ENCODE measurements around the gene SCN1B. TPM values are rescaled to one million over a fixed set of nuclear protein-coding genes. Genes with fewer than 3 reads are reported as not detected.
A peak's percentile ranks its signal among the peaks of the same experiment; 100 is the strongest.

The SCN1B gene
- total and polyA plus RNA-seq, 2 of the 13 experiments (the other 11 are each of a cell fraction or from before 2014, with no cell fraction given), result 2.7 to 20.1 TPM

DNA sequence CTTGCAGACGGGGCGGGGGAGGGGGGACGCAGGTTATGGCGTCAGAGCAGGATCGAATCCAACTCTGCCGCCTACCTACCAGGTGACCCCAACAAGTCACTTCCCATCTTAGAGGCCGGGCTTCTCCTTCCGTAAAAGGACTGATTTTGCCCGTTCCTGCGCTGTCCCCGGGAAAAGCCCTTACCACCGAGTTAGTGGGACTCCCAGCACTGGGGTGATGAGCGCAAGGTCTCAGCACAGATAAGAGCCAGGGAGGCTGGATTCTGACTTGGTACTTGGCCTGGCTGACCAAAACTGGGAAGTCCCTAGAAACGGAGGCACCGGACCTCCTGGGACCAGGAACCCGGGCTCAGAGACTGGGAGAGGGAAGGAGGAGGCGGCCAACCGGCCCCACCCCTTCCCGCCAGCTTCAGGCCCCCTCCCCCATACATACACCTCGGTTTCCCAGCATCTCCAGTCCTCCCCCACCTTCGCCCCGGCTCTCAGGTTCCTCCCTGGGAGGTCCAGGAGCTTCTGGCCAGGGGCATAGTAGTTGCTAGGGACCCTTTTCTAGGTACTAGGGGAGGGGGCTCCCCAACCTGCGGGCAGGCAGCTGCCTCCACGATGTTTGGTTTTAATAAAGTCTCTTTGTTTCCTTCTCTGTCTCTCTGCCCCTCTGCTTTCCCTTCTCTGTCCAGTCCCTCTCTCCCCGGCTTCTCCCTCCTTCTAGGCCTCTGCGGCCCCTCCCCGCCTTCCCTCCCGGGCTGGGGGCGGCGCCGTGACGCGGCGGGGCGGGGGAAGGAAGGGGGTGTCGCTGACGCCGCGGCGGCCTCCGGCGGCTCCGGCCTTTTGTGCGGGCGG lies 30.6 kb upstream of the SCN1B start, which contains the start of gene GRAMD1A (continued):
- TF ChIP-seq ZNF142 (CRISPR knock-in tag; IDR thresholded peaks at IDR 0.05), result no peak
- TF ChIP-seq GFI1 (CRISPR knock-in tag; IDR thresholded peaks at IDR 0.05; ENCODE audit: borderline replicate concordance), result no peak
- peak; percentile 47; the same call in 1 of the 2 replicates for TF ChIP-seq ZNF501 (CRISPR knock-in tag; IDR thresholded peaks at IDR 0.05)
- TF ChIP-seq, protein P1, sequence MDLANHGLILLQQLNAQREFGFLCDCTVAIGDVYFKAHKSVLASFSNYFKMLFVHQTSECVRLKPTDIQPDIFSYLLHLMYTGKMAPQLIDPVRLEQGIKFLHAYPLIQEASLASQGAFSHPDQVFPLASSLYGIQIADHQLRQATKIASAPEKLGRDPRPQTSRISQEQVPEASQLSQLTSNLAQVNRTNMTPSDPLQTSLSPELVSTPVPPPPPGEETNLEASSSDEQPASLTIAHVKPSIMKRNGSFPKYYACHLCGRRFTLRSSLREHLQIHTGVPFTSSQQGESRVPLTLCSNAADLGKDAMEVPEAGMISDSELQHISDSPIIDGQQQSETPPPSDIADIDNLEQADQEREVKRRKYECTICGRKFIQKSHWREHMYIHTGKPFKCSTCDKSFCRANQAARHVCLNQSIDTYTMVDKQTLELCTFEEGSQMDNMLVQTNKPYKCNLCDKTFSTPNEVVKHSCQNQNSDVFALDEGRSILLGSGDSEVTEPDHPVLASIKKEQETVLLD (CRISPR knock-in tag; IDR thresholded peaks at IDR 0.05; ENCODE audit: low read depth), result peak; percentile 65; the same call in 1 of the 2 replicates
- TF ChIP-seq, protein P2, sequence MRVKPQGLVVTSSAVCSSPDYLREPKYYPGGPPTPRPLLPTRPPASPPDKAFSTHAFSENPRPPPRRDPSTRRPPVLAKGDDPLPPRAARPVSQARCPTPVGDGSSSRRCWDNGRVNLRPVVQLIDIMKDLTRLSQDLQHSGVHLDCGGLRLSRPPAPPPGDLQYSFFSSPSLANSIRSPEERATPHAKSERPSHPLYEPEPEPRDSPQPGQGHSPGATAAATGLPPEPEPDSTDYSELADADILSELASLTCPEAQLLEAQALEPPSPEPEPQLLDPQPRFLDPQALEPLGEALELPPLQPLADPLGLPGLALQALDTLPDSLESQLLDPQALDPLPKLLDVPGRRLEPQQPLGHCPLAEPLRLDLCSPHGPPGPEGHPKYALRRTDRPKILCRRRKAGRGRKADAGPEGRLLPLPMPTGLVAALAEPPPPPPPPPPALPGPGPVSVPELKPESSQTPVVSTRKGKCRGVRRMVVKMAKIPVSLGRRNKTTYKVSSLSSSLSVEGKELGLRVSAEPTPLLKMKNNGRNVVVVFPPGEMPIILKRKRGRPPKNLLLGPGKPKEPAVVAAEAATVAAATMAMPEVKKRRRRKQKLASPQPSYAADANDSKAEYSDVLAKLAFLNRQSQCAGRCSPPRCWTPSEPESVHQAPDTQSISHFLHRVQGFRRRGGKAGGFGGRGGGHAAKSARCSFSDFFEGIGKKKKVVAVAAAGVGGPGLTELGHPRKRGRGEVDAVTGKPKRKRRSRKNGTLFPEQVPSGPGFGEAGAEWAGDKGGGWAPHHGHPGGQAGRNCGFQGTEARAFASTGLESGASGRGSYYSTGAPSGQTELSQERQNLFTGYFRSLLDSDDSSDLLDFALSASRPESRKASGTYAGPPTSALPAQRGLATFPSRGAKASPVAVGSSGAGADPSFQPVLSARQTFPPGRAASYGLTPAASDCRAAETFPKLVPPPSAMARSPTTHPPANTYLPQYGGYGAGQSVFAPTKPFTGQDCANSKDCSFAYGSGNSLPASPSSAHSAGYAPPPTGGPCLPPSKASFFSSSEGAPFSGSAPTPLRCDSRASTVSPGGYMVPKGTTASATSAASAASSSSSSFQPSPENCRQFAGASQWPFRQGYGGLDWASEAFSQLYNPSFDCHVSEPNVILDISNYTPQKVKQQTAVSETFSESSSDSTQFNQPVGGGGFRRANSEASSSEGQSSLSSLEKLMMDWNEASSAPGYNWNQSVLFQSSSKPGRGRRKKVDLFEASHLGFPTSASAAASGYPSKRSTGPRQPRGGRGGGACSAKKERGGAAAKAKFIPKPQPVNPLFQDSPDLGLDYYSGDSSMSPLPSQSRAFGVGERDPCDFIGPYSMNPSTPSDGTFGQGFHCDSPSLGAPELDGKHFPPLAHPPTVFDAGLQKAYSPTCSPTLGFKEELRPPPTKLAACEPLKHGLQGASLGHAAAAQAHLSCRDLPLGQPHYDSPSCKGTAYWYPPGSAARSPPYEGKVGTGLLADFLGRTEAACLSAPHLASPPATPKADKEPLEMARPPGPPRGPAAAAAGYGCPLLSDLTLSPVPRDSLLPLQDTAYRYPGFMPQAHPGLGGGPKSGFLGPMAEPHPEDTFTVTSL (CRISPR knock-in tag; IDR thresholded peaks at IDR 0.05; ENCODE audit: borderline replicate concordance), result no peak
- TF ChIP-seq ZNF572 (CRISPR knock-in tag; IDR thresholded peaks at IDR 0.05), result no peak
- TF ChIP-seq ZFP36 (IDR thresholded peaks at IDR 0.05; ENCODE audit: borderline replicate concordance, low read depth, low read length, partially characterized antibody), result no peak
- TF ChIP-seq IKZF4 (CRISPR knock-in tag; IDR thresholded peaks at IDR 0.05; ENCODE audit: borderline replicate concordance, low read depth, not compliant biosample characterization), result no peak
- no peak for TF ChIP-seq TGIF2 (CRISPR knock-in tag; IDR thresholded peaks at IDR 0.05)
- no peak for TF ChIP-seq ZNF891 (CRISPR knock-in tag; IDR thresholded peaks at IDR 0.05)
- TF ChIP-seq NR0B2 (CRISPR knock-in tag; IDR thresholded peaks at IDR 0.05), result no peak
- peak; percentile 41; the same call in 1 of the 2 replicates for TF ChIP-seq NKX3-1 (CRISPR knock-in tag; IDR thresholded peaks at IDR 0.05)
- TF ChIP-seq, protein P3, sequence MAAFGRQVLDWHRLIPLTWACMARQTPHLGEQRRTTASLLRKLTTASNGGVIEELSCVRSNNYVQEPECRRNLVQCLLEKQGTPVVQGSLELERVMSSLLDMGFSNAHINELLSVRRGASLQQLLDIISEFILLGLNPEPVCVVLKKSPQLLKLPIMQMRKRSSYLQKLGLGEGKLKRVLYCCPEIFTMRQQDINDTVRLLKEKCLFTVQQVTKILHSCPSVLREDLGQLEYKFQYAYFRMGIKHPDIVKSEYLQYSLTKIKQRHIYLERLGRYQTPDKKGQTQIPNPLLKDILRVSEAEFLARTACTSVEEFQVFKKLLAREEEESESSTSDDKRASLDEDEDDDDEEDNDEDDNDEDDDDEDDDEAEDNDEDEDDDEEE (CRISPR knock-in tag; IDR thresholded peaks at IDR 0.05), result peak; percentile 60; the same call in 1 of the 2 replicates
